ENCODE data around the gene CLEC10A.
"Not testable (repeated sequence)": the region's sequence is repeated elsewhere in the genome, so short reads cannot be mapped to it uniquely, and the experiment has no call there.

Gene CLEC10A

GRCh38 chr17:7108560-7108925, 28.5 kb upstream of the CLEC10A start:
- DNase-seq, result no peak

- no peak for DNase-seq
These were observed 27.9 kb upstream of the CLEC10A start for GRCh38 chr17:7107795-7108559.

- DNase-seq, result no peak
These were observed 27.1 kb upstream of the CLEC10A start for GRCh38 chr17:7107012-7107754.

- no peak for DNase-seq
These were observed 22.4 kb upstream of the CLEC10A start for GRCh38 chr17:7102421-7102820.

GRCh38 chr17:7101531-7101930, 21.5 kb upstream of the CLEC10A start:
- no peak for DNase-seq

GRCh38 chr17:7100641-7101379, 20.8 kb upstream of the CLEC10A start:
- not testable (repeated sequence) for DNase-seq

- no peak for DNase-seq
These were observed 18.9 kb upstream of the CLEC10A start for GRCh38 chr17:7098802-7099459.

GRCh38 chr17:7097940-7098339, 17.9 kb upstream of the CLEC10A start:
- DNase-seq, result no peak

- no peak for DNase-seq
These were observed 15.6 kb upstream of the CLEC10A start for GRCh38 chr17:7095625-7096024.

GRCh38 chr17:7094652-7095019, 14.6 kb upstream of the CLEC10A start:
- no peak for DNase-seq

GRCh38 chr17:7091311-7092005, 11.4 kb upstream of the CLEC10A start:
- DNase-seq, result not testable (repeated sequence)

GRCh38 chr17:7089570-7089969, 9.5 kb upstream of the CLEC10A start:
- not testable (repeated sequence) for DNase-seq

GRCh38 chr17:7088442-7088841, 8.4 kb upstream of the CLEC10A start:
- DNase-seq, result not testable (repeated sequence)

GRCh38 chr17:7084088-7084487, 4.0 kb upstream of the CLEC10A start:
- no peak for DNase-seq

GRCh38 chr17:7083592-7083991, 3.5 kb upstream of the CLEC10A start:
- no peak for DNase-seq

GRCh38 chr17:7081341-7082062, 1.5 kb upstream of the CLEC10A start:
- no peak for DNase-seq

GRCh38 chr17:7080456-7081041, 498 bp upstream of the CLEC10A start:
- DNase-seq, result no peak

GRCh38 chr17:7078711-7079110, 1.3 kb downstream of the CLEC10A start:
- DNase-seq, result no peak

GRCh38 chr17:7077911-7078546, 2.0 kb downstream of the CLEC10A start:
- DNase-seq, result no peak

- no peak for DNase-seq
These were observed 5.1 kb downstream of the CLEC10A start for GRCh38 chr17:7074931-7075330.

GRCh38 chr17:7072406-7072805, 7.6 kb downstream of the CLEC10A start:
- no peak for DNase-seq
